ENCODE measurements around the gene EVPL. TPM values are rescaled to one million over a fixed set of nuclear protein-coding genes. Genes with fewer than 3 reads are reported as not detected.
"Not testable (repeated sequence)": the region's sequence is repeated elsewhere in the genome, so short reads cannot be mapped to it uniquely, and the experiment has no call there.

EVPL gene
- total RNA-seq, 2 donors from 2014 or later = 0.05 to 0.64 TPM

DNA sequence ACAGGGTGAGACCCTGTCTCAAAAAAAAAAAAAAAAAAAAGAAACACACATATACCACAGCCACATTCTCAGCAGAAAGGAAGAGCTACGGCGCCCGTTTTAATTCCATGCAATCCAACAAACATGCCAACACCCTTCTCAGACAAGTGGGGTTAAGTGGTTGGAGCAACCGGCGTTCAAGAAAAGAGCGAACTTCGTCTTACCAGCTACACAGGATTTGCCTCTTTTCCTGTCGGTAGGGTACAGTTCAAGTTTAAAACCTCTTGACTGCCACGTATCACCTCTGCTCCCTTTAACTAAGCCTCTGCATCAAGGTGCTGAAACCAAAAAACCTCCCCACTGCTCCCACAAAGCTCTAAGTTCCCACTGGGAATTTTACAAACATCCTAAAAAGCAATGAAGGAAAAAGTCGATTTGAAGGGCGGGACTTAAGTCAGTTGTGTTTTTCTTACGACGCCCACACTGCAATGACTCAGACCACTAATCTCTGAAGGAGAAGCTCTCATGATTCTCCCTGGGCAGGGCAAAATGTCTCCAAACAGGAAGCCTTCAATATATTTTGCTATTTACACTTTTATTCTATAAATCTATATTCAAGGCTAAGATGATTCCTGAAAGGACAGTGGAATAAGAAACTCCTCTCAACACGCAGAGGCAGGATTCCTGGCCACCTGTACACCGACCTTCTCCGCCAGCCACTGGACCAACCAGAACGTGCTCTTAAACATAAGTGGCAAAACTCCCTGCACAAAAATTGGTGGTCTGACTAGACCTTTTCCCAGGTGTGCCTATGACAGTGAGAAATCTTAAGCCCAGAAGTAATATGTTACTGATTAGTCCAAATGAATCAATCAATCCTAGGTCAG lies 26.4 kb upstream of the EVPL start:
- H3K36me3 Mint-ChIP-seq = peaks cover 34% of the 10 kb centered on the region
- H3K4me3 Mint-ChIP-seq = no peak overlapping the region
- H3K27ac Mint-ChIP-seq = no peak overlapping the region
- DNase-seq (ENCODE audit: low spot score) (no peak), ATAC-seq (no peak)
- no peaks in the 10 kb centered on the region for H3K9me3 Mint-ChIP-seq
- no peaks in the 10 kb centered on the region for H3K27me3 Mint-ChIP-seq
- peaks cover 5 to 11% of the 10 kb centered on the region in 2 donors for H3K4me1 Mint-ChIP-seq (ENCODE audit: low read depth in 2 of 2)

DNA sequence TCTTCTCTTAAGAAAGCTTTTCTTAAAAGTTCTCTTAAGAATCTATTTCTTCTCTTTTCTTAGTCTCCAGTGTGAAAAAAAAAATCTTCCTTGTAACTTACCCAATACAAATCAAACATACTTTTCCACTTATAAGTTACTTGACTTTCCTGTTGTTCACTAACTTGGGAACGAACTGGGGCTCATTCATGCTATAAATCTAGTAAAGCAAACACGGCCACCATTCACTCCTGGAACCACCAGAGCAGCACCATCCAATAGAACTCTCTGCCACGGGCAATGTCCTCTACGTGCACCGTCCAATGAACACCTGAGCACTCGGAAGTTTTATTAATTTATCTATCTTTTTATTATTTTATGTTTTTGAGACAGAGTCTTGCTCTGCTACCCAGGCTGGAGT lies 24.5 kb upstream of the EVPL start:
- no peaks in the 10 kb centered on the region for H3K27me3 Mint-ChIP-seq
- H3K4me3 Mint-ChIP-seq = no peak overlapping the region
- DNase-seq (ENCODE audit: low spot score) (no peak), ATAC-seq (no peak)
- no peak overlapping the region for H3K27ac Mint-ChIP-seq
- H3K4me1 Mint-ChIP-seq (ENCODE audit: low read depth in 2 of 2) = peaks cover 5 to 18% of the 10 kb centered on the region in 2 donors
- H3K36me3 Mint-ChIP-seq = peaks cover 36% of the 10 kb centered on the region
- H3K9me3 Mint-ChIP-seq = no peaks in the 10 kb centered on the region

DNA sequence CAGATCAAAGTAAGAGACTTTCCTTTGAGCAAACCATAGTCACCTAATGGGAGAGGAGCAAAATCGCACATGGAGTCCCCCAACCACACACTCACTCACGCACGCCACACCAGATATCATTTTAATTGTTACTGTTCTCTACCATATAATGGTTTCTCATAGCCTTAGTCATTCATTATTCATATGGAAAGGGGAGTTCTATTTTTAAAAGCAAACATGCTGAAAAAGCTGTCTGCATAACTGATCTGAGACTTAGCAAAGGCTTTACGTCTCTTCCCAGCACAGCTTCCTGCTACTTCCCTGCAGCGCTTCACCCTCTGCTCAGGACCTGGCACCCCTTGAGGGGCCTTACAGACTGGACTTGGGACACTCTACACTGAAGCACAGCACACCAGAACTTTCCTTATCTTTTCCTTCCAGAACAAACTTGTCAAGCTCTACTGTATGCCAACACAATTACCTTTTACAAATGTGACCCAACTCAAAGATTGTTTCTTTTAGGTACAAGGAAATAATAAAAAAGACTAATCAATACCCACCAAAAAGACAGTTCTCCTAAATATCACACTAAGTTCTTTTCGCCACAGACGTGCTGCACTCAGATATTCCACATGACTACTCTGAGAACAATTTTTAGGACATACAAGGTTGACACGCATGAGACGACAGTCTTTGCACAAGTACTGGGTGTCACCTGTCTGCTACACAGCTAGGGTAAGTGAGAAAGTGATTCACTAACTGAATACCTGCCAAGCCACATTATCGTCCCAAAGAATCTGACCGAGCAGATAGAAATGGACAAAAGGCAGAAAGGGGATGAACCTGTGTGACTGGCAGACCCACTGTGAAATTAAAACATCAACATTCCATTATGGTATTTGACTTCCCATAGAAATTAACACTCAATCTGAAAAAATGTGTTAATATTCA lies 23.7 kb upstream of the EVPL start:
- Mint-ChIP-seq H3K27me3 (no peaks in the 10 kb centered on the region), H3K36me3 (peaks cover 31% of the 10 kb centered on the region), H3K9me3 (no peaks in the 10 kb centered on the region), H3K4me3 (no peak overlapping the region), H3K4me1 (ENCODE audit: low read depth in 2 of 2) (peaks cover 5 to 15% of the 10 kb centered on the region in 2 donors), H3K27ac (no peak overlapping the region)
- DNase-seq (ENCODE audit: low spot score) = no peak
- ATAC-seq = no peak

DNA sequence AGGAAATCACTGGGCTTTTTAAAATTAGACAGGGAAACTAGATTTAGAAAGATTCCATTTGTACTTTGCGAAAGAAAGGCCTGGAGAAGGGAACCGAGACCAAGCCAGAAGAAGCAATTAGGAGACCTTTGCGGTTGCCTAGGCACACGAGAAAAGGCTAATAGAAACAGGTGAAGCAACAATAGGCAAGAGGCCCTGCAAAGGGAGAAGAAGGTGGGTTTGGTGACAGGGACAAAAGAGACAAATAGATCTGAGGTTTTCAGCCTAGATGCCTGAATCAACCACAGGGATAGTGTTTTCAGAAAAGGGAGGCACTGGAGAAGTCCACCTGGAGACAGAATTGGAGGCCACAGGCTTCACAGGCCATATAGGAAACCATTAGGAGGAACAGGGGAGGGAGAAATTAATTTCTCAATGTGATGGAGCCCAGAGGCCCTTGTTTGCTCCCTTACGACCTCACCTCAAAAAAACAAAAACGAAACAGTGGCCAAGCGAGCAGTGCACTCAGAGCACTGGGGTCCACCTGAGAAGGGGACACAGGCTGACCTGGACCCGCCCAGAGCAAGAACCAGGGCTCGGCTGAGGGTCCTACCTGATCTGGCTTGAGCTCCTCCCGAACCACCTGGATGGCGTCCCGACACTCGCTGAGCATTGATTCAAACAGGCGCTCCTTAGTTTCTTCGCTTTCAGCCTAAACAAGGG lies 22.9 kb upstream of the EVPL start:
- ATAC-seq = no peak
- no peak overlapping the region for H3K4me3 Mint-ChIP-seq
- peaks cover 31% of the 10 kb centered on the region for H3K36me3 Mint-ChIP-seq
- no peak overlapping the region for H3K27ac Mint-ChIP-seq
- no peaks in the 10 kb centered on the region for H3K9me3 Mint-ChIP-seq
- H3K27me3 Mint-ChIP-seq = no peaks in the 10 kb centered on the region
- DNase-seq (ENCODE audit: low spot score) = no peak
- H3K4me1 Mint-ChIP-seq (ENCODE audit: low read depth in 2 of 2) = peaks cover 5 to 15% of the 10 kb centered on the region in 2 donors

DNA sequence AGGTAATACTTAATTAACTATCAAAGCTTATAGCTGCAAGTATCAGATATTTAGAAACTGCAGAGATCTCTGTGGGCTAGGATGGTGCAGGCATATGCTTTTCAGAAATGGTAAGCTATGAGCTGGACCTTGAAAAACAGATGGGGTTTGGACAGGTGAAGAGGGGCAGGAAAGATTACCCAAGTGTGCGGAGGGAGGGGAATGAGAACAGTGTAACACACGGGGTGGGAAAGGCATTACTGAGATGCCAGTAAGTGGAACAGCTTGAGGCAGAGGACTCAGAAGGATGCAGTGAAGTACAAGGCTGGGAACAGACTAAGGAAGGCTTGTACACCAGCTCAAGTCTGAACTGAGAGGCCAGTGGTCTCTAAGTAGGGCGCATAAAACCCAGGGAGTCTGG lies 22.1 kb upstream of the EVPL start:
- no peak overlapping the region for H3K4me3 Mint-ChIP-seq
- DNase-seq (ENCODE audit: low spot score) (no peak), ATAC-seq (no peak)
- peaks cover 5 to 15% of the 10 kb centered on the region in 2 donors for H3K4me1 Mint-ChIP-seq (ENCODE audit: low read depth in 2 of 2)
- no peaks in the 10 kb centered on the region for H3K27me3 Mint-ChIP-seq
- no peaks in the 10 kb centered on the region for H3K9me3 Mint-ChIP-seq
- peaks cover 32% of the 10 kb centered on the region for H3K36me3 Mint-ChIP-seq
- H3K27ac Mint-ChIP-seq = no peak overlapping the region

DNA sequence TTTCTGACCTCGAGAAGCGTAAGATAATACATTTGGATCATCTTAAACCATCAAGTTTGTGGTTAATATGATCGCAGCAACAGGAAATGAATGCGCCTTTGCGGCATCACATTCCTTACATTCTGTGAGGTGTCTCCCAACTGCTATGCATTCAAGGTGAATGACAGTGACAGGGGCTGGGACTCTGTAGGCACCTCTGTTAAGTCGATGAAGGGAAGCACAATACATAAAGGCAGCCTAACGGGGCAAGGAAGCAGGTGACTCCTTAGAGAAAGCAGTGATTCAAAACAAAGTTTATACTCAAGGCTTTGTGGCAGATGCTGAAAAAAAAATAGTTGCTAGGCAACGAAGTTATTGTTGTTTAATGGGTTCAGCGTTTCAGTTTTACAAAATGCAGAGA lies 21.6 kb upstream of the EVPL start:
- DNase-seq (ENCODE audit: low spot score) = no peak
- no peak overlapping the region for H3K27ac Mint-ChIP-seq
- H3K4me3 Mint-ChIP-seq = no peak overlapping the region
- no peaks in the 10 kb centered on the region for H3K9me3 Mint-ChIP-seq
- H3K4me1 Mint-ChIP-seq (ENCODE audit: low read depth in 2 of 2) = peaks cover 5 to 15% of the 10 kb centered on the region in 2 donors
- no peaks in the 10 kb centered on the region for H3K27me3 Mint-ChIP-seq
- H3K36me3 Mint-ChIP-seq = peaks cover 37% of the 10 kb centered on the region
- ATAC-seq = no peak

DNA sequence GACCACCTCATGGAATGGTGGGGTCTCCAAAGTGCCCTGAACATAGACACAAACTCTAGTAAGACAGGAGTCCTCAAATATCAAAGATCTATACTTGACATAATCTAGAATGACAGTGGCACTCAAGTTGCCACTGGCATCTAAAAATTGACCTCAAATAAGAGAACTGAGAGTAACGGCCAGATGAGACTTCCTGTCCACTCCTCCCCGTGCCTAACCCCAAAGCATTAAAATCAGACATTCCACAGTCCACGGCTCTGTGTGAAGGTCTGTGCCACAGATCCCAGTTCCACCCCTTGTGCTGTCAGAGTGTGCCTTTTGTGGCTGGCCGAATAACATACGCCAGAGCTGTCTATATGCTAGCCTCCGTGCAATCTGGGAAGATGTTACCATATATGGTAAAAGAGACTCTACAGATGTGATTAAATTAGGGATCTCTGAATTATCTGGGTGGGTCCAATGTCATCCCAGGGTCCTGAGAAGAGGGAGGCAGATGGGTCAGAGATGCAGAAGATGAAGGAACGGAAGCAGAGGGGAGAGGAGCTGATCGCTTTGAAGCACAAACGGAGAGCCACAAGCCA lies 21.0 kb upstream of the EVPL start:
- ATAC-seq (no peak), DNase-seq (ENCODE audit: low spot score) (no peak)
- H3K27ac Mint-ChIP-seq = no peak overlapping the region
- no peaks in the 10 kb centered on the region for H3K27me3 Mint-ChIP-seq
- H3K4me3 Mint-ChIP-seq = no peak overlapping the region
- H3K9me3 Mint-ChIP-seq = no peaks in the 10 kb centered on the region
- H3K4me1 Mint-ChIP-seq (ENCODE audit: low read depth in 2 of 2) = peaks cover 5 to 17% of the 10 kb centered on the region in 2 donors
- peaks cover 37% of the 10 kb centered on the region for H3K36me3 Mint-ChIP-seq

DNA sequence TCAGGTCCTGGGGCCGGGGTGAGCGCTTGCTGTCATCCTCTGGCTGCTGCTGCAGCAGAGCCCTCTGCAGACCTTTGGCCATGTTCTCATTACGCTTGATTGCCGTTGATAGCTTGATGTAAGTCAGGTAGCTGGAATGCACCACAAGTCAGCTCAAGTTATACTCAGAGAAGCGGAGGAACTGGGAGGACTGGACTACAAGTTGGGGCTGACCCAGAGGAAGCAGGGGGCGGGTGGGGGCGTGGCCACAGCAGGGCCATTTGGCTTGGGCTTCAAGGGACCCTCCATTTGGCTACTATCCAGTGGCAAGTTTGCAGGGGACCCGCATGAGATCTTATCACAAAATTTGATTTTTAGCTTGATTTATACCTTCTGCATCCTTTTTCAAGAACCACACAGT lies 19.0 kb upstream of the EVPL start:
- Mint-ChIP-seq H3K9me3 (no peaks in the 10 kb centered on the region), H3K4me3 (no peak overlapping the region), H3K4me1 (ENCODE audit: low read depth in 2 of 2) (peaks cover 5 to 14% of the 10 kb centered on the region in 2 donors), H3K27me3 (no peaks in the 10 kb centered on the region), H3K27ac (no peak overlapping the region), H3K36me3 (peaks cover 36% of the 10 kb centered on the region)
- no peak for DNase-seq (ENCODE audit: low spot score)
- no peak for ATAC-seq

DNA sequence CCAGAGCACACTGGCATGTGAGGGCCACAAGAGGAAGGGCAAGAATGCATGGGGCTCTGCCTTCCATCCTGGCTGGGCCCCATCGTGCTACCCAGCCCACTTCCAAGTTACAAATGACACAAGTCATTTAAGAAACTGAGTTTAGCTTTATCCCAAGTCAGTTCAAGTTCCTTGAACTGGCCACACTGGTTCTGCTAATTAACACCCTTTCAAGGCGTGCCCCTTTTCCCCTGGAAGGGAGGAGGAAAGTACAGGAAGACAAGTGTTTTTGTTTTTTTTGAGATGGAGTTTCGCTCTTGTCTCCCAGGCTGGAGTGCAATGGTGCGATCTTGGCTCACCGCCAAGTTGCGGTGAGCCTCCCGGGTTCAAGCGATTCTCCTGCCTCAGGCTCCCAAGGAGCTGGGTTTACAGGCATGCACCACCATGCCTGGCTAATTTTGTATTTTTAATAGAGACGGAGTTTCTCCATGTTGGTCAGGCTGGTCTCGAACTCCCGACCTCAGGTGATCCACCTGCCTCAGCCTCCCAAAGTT lies 17.4 kb upstream of the EVPL start:
- peaks cover 5 to 12% of the 10 kb centered on the region in 2 donors for H3K4me1 Mint-ChIP-seq (ENCODE audit: low read depth in 2 of 2)
- H3K27ac Mint-ChIP-seq; ATAC-seq; DNase-seq (ENCODE audit: low spot score); H3K27me3 Mint-ChIP-seq; H3K9me3 Mint-ChIP-seq; H3K4me3 Mint-ChIP-seq: not testable (repeated sequence)
- peaks cover 29% of the 10 kb centered on the region for H3K36me3 Mint-ChIP-seq

DNA sequence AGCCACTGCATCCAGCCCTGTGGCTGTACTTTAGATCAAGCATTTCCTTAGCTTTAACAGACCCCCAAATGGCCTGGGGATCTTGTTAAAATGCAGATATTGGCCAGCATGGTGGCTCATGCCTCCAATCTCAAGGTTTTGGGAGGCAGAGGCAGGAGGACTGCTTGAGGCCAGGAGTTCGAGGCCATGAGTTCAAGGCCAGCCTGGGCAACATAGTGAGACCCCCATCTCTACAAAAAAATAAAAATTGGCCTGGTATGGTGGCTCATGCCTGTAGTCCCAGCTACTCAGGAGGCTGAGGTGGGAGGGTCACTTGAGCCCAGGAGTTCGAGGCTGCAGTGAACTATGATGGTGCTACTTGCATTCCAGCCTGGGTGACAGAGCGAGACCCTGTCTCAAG lies 15.8 kb upstream of the EVPL start:
- H3K27me3 Mint-ChIP-seq; H3K4me1 Mint-ChIP-seq (ENCODE audit: low read depth in 2 of 2); H3K4me3 Mint-ChIP-seq; ATAC-seq; H3K9me3 Mint-ChIP-seq; H3K27ac Mint-ChIP-seq; DNase-seq (ENCODE audit: low spot score): not testable (repeated sequence)
- peaks cover 19% of the 10 kb centered on the region for H3K36me3 Mint-ChIP-seq

DNA sequence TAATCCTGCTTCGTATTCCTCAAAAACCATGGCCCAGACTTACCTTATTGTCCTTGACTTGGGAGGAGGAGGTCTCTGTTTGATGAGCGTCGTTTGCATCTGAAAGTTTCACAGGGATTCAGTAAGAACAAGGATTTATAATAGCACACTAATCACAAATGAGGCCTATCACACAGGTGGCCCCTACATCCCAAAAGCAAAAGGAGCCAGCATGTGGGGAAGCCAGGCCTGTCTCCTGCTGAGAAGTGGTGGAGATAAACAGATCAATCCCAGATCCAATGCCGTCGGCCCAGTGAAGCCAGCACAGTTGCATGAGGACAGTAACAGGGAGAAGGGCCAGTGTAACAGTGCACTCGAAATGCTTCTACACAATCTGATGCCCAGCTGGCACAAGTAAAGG lies 13.3 kb upstream of the EVPL start:
- no peak for ATAC-seq

DNA sequence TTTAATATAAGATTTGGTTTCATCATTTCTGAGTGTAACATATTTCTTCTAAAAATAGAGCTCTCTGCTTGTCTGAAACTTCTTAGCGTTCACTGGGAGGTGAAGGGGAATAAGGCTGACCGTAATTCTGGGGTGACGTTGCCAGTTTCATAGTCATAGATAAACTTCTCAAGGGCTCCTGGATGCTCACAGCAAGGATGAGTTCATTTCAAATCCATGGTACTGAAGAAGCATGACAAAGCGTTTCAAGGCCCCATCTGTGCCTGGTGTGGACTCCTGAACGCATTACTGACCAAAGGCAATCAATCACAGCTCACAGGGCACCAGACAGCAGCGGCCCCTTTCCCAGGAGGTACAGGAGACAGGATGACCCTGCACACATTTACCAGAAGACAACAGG lies 12.0 kb upstream of the EVPL start:
- ATAC-seq (no peak), DNase-seq (ENCODE audit: low spot score) (no peak)
- Mint-ChIP-seq H3K4me1 (ENCODE audit: low read depth in 2 of 2) (peaks cover 0 to 7% of the 10 kb centered on the region in 2 donors), H3K27me3 (no peaks in the 10 kb centered on the region), H3K36me3 (peaks cover 14% of the 10 kb centered on the region), H3K9me3 (no peaks in the 10 kb centered on the region), H3K27ac (peak overlapping the region in 1 of 2 donors; percentile 51), H3K4me3 (no peak overlapping the region)

More for the DNA sequence above, 13.3 kb upstream of the EVPL start:
- Mint-ChIP-seq H3K4me3 (no peak overlapping the region), H3K36me3 (peaks cover 16% of the 10 kb centered on the region), H3K4me1 (ENCODE audit: low read depth in 2 of 2) (peaks cover 0 to 5% of the 10 kb centered on the region in 2 donors), H3K27ac (no peak overlapping the region), H3K27me3 (no peaks in the 10 kb centered on the region), H3K9me3 (no peaks in the 10 kb centered on the region)
- no peak for DNase-seq (ENCODE audit: low spot score)

DNA sequence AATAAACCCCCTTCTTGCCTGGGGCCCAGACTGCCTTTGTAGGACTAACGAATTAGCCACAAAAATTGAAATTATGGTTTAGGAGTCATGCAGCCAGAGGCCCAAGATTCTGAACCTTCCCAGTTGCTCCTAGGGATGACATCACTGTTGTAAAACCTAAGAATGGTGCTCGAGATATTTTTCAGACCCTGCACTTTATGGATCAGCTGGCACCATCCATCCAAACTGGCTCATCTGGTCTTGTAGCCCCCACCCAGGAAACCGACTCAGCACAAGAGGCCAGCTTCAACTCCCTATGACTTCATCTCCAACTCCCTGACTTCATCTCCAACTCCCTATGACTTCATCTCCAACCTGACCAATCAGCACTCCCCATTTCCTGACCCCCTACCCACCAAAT lies 10.9 kb upstream of the EVPL start:
- H3K27me3 Mint-ChIP-seq = no peaks in the 10 kb centered on the region
- H3K4me3 Mint-ChIP-seq = no peak overlapping the region
- peaks cover 10% of the 10 kb centered on the region for H3K36me3 Mint-ChIP-seq
- ATAC-seq (no peak), DNase-seq (ENCODE audit: low spot score) (no peak)
- H3K27ac Mint-ChIP-seq = peak overlapping the region in 1 of 2 donors; percentile 51
- no peaks in the 10 kb centered on the region for H3K9me3 Mint-ChIP-seq
- H3K4me1 Mint-ChIP-seq (ENCODE audit: low read depth in 2 of 2) = peaks cover 0 to 5% of the 10 kb centered on the region in 2 donors

Measured in natural killer cell treated with Interleukin-12 subunit alpha and Interleukin-12 subunit beta and Interleukin-15 and Interleukin-18, amount 100 ng/mL, for 72 hours (primary cell).